ENCODE measurements around the gene SYNJ2. TPM values are rescaled to one million over a fixed set of nuclear protein-coding genes. Genes with fewer than 3 reads are reported as not detected.

SYNJ2 gene
- polyA plus RNA-seq, 2 donors: 5.7 to 8.1 TPM

DNA sequence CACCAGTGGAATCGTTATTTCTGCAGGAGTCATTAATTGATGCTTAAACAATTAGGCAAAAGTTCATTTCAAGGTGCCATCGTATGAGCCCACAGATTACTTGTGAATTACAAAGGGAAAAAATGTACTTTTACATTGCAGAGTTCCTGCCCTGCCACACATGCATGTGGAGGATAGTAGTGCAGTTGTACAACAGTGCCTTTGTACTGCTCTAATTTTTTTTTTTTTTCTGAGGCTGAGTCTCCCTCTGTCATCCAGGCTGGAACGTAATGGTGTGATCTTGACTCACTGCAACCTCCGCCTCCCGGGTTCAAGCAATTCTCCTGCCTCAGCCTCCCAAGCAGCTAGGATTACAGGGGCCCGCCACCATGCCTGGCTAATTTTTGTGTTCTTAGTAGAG lies 26.0 kb upstream of the SYNJ2 start:
- H3K9me3 ChIP-seq (ENCODE audit: control insufficient read depth in 2 of 2, insufficient read depth in 1 of 2, low read depth in 1 of 2, low read length in 1 of 2): no peaks in the 10 kb centered on the region
- no peaks in the 10 kb centered on the region for H3K36me3 ChIP-seq (ENCODE audit: control insufficient read depth in 2 of 2, insufficient read depth in 2 of 2, low read length in 1 of 2)
- H3K4me3 ChIP-seq (ENCODE audit: low read depth in 1 of 2, low read length in 2 of 2): no peak overlapping the region
- H3K27me3 ChIP-seq (ENCODE audit: control insufficient read depth in 1 of 2, insufficient read depth in 2 of 2, low read length in 2 of 2): no peaks in the 10 kb centered on the region
- H3K4me1 ChIP-seq (ENCODE audit: control insufficient read depth in 2 of 2, insufficient read depth in 2 of 2, low read length in 1 of 2): peaks cover 0 to 6% of the 10 kb centered on the region in 2 donors
- H3K27ac ChIP-seq (ENCODE audit: low read depth in 2 of 2, low read length in 1 of 2): no peak overlapping the region
- 89 to 94% methylated on average over 6 of the region's 6 CpGs for WGBS, 2 donors

DNA sequence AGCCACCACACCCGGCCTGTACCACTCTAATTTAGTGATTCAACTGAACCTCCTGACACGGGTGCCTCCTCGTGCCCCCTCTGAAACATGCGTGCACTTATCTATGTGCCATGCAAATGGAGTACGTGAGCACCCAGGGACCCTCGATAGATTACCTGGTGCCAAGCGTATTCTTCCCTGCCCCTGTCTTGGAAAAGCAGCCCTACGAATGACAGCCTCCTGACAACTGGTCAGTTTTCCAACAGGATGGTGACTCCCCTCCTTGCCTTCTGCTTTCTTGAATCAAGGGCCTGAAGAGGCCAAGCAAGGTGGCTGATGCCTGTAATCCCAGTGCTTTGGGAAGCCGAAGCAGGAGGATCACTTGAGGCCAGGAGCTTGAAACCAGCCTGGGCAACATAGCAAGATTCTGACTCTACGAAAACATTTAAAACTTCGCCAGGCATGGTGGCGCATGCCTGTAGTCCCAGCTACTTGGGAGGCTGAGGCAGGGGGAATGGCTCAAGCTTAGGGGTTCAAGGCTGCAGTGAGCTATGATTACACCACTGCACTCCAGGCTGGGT lies 25.4 kb upstream of the SYNJ2 start:
- Histone ChIP-seq H3K4me3 (ENCODE audit: low read depth in 1 of 2, low read length in 2 of 2) (no peak overlapping the region), H3K36me3 (ENCODE audit: control insufficient read depth in 2 of 2, insufficient read depth in 2 of 2, low read length in 1 of 2) (no peaks in the 10 kb centered on the region), H3K27me3 (ENCODE audit: control insufficient read depth in 1 of 2, insufficient read depth in 2 of 2, low read length in 2 of 2) (no peaks in the 10 kb centered on the region), H3K4me1 (ENCODE audit: control insufficient read depth in 2 of 2, insufficient read depth in 2 of 2, low read length in 1 of 2) (peaks cover 0 to 10% of the 10 kb centered on the region in 2 donors), H3K27ac (ENCODE audit: low read depth in 2 of 2, low read length in 1 of 2) (no peak overlapping the region), H3K9me3 (ENCODE audit: control insufficient read depth in 2 of 2, insufficient read depth in 1 of 2, low read depth in 1 of 2, low read length in 1 of 2) (no peaks in the 10 kb centered on the region)
- 89 to 98% methylated on average over 12 of the region's 12 CpGs for WGBS, 2 donors

DNA sequence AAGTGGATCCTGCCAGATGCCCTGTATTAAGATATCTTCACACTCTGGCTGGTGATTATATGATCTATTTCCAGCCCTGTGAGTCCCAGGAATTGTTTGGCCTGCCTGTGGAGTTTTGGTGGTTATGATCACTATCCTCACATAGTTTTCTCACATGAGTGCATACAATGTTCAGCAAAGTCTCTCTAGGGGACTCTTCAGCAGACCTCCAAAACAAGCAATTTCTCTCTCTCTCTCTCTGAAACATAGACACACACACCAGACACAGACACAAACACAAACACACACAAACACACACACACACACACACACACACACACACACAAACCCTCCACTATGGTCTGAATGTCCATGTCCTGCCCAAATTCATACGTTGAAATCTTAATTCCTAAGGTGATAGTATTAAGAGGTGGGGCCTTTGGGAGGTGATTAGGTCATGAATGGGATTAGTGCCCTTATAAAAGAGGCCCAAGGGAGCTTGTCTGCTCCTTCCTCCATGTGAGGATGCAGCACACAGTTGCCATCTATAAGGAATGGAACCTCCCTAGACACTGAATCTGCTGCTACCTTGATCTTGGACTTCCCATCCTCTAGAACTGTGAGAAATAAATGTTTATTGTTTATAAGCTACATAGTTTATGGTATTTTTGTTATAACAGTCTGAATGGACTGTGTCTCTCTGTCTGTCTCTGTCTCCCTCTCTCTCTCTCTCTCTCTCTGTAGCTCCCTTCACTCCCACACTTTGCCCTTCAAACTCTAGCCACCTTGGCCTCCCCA lies 22.0 kb upstream of the SYNJ2 start:
- Histone ChIP-seq H3K27ac (ENCODE audit: low read depth in 2 of 2, low read length in 1 of 2) (no peak overlapping the region), H3K4me1 (ENCODE audit: control insufficient read depth in 2 of 2, insufficient read depth in 2 of 2, low read length in 1 of 2) (peaks cover 0 to 9% of the 10 kb centered on the region in 2 donors), H3K36me3 (ENCODE audit: control insufficient read depth in 2 of 2, insufficient read depth in 2 of 2, low read length in 1 of 2) (no peaks in the 10 kb centered on the region), H3K27me3 (ENCODE audit: control insufficient read depth in 1 of 2, insufficient read depth in 2 of 2, low read length in 2 of 2) (no peaks in the 10 kb centered on the region), H3K9me3 (ENCODE audit: control insufficient read depth in 2 of 2, insufficient read depth in 1 of 2, low read depth in 1 of 2, low read length in 1 of 2) (no peaks in the 10 kb centered on the region), H3K4me3 (ENCODE audit: low read depth in 1 of 2, low read length in 2 of 2) (no peak overlapping the region)
- WGBS, 2 donors: 89 to 90% methylated on average over 1 of the region's 1 CpG

DNA sequence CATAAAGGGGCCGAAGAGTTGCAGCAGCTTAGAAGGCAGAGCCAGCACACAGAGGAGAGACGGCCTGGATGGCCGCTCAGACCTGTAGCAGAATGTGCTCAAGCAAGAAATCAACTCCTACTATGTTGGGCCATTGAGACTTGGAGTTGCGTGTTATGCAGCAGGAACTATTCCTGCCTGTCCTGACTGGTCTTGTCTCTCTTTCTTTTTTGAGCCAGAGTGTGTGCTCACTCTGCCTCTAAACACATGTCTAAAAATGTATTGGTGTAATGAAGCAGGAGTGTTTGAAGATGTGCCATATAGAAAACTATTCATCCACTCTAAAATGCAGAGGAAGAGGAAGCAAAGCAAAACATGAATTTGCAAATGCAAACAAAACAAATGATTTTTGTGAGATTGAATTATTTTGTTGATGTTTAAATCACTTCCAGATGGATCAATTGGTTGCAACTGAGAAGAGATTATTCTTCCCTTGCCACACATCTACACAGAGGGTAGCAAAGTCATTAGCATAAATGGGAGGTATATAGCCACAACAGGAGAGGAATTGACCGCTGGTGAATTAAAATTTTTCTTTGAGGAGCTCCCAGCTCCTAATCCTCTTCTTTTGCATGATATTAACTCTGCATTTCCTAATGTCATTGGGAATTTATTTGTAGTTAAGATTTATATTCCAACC lies 20.4 kb upstream of the SYNJ2 start:
- Histone ChIP-seq H3K9me3 (ENCODE audit: control insufficient read depth in 2 of 2, insufficient read depth in 1 of 2, low read depth in 1 of 2, low read length in 1 of 2) (no peaks in the 10 kb centered on the region), H3K4me1 (ENCODE audit: control insufficient read depth in 2 of 2, insufficient read depth in 2 of 2, low read length in 1 of 2) (peaks cover 0 to 8% of the 10 kb centered on the region in 2 donors), H3K4me3 (ENCODE audit: low read depth in 1 of 2, low read length in 2 of 2) (no peak overlapping the region), H3K27ac (ENCODE audit: low read depth in 2 of 2, low read length in 1 of 2) (peak overlapping the region in 1 of 2 donors; percentile 22), H3K36me3 (ENCODE audit: control insufficient read depth in 2 of 2, insufficient read depth in 2 of 2, low read length in 1 of 2) (no peaks in the 10 kb centered on the region), H3K27me3 (ENCODE audit: control insufficient read depth in 1 of 2, insufficient read depth in 2 of 2, low read length in 2 of 2) (no peaks in the 10 kb centered on the region)
- WGBS, 2 donors: 64 to 81% methylated on average over 5 of the region's 5 CpGs

DNA sequence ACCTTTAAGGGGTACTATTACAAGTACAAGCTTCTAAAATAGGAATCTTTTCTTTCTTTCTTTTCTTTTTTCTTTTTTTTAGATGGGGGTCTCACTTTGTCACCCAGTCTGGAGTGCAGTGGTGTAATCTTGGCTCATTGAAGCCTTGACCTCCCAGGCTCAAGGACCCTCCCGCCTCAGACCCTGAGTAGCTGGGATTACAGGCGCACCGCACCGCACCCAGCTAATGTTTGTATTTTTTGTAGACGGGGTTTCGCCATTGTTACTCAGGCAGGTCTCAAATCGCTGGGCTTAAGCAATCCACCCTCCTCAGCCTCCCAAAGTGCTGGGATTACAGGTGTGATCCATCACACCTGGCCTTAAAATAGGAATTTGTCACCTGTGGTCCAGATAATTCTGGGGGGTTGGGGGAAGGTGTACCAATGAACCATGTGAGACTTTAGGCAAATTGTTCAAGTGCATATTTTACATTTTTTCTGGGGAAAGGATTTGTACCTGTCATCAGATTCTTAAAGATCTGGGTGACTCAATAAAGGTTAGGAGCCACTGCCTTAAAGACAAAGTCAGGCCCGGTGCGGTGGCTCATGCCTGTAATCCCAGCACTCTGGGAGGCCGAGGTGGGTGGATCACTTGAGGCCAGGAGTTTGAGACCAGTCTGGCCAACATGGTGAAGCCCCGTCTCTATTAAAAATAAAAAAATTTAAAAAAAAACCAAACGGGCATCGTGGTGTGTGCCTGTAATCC lies 19.7 kb upstream of the SYNJ2 start:
- WGBS, 2 donors: 71 to 72% methylated on average over 13 of the region's 13 CpGs
- Histone ChIP-seq H3K36me3 (ENCODE audit: control insufficient read depth in 2 of 2, insufficient read depth in 2 of 2, low read length in 1 of 2) (no peaks in the 10 kb centered on the region), H3K4me3 (ENCODE audit: low read depth in 1 of 2, low read length in 2 of 2) (no peak overlapping the region), H3K4me1 (ENCODE audit: control insufficient read depth in 2 of 2, insufficient read depth in 2 of 2, low read length in 1 of 2) (peaks cover 0 to 8% of the 10 kb centered on the region in 2 donors), H3K9me3 (ENCODE audit: control insufficient read depth in 2 of 2, insufficient read depth in 1 of 2, low read depth in 1 of 2, low read length in 1 of 2) (no peaks in the 10 kb centered on the region), H3K27me3 (ENCODE audit: control insufficient read depth in 1 of 2, insufficient read depth in 2 of 2, low read length in 2 of 2) (no peaks in the 10 kb centered on the region), H3K27ac (ENCODE audit: low read depth in 2 of 2, low read length in 1 of 2) (no peak overlapping the region)

DNA sequence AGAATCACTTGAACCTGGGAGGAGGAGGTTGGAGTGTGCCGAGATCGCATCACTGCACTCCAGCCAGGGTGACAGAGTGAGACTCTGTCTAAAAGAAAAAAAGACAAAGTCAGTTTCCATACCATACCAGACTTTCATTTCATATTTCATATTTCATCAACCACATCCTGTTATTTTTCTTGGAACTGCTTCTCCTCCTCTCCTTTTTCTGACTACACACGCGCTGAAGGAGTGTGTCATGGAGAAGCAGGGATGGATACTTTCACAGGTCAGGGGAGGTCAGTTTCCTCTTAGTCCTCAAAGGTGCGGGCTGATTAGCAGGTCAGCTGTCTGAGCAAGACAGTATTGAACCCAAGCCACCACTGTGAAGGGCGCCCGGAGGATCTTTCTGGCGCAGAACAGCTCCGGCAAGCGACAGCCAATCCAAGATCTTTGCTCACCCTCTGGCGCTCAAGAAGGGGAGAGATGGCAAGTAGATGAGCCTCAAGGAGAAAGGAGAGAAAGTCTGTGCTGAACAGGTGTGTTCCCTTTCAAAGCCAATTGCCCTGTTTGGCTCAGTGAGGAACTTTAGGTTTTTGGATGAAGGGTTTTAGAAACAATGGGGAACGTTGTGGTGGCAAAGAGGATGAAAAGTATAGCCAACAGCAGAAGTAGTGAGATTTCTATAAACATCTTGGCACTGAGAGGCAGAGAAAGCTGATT lies 18.9 kb upstream of the SYNJ2 start:
- WGBS, 2 donors: 58 to 61% methylated on average over 12 of the region's 12 CpGs
- Histone ChIP-seq H3K4me1 (ENCODE audit: control insufficient read depth in 2 of 2, insufficient read depth in 2 of 2, low read length in 1 of 2) (peaks cover 0 to 8% of the 10 kb centered on the region in 2 donors), H3K27me3 (ENCODE audit: control insufficient read depth in 1 of 2, insufficient read depth in 2 of 2, low read length in 2 of 2) (no peaks in the 10 kb centered on the region), H3K4me3 (ENCODE audit: low read depth in 1 of 2, low read length in 2 of 2) (no peak overlapping the region), H3K27ac (ENCODE audit: low read depth in 2 of 2, low read length in 1 of 2) (peak overlapping the region in 1 of 2 donors; percentile 13), H3K9me3 (ENCODE audit: control insufficient read depth in 2 of 2, insufficient read depth in 1 of 2, low read depth in 1 of 2, low read length in 1 of 2) (no peaks in the 10 kb centered on the region), H3K36me3 (ENCODE audit: control insufficient read depth in 2 of 2, insufficient read depth in 2 of 2, low read length in 1 of 2) (no peaks in the 10 kb centered on the region)

DNA sequence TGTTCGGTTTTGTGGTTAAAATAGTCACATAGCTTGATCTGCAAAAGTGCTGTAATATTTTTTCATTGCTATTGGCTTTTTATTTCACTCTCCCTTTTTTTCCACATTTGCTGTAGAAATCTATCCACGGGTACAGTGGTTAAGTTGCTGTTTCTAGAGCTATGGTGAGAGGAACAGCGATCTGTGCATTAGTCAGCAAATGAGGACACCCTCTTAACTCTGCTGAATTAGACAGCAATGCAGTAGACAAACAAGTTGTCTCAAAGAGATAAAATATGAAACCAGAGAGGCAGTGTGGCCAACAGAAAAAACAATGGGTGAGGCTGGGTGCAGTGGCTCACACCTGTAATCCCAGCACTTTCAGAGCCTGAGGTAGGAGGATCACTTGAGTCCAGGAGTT lies 17.6 kb upstream of the SYNJ2 start:
- H3K27ac ChIP-seq (ENCODE audit: low read depth in 2 of 2, low read length in 1 of 2): no peak overlapping the region
- H3K27me3 ChIP-seq (ENCODE audit: control insufficient read depth in 1 of 2, insufficient read depth in 2 of 2, low read length in 2 of 2): no peaks in the 10 kb centered on the region
- WGBS, 2 donors: 74 to 78% methylated on average over 3 of the region's 3 CpGs
- no peaks in the 10 kb centered on the region for H3K36me3 ChIP-seq (ENCODE audit: control insufficient read depth in 2 of 2, insufficient read depth in 2 of 2, low read length in 1 of 2)
- peaks cover 0 to 8% of the 10 kb centered on the region in 2 donors for H3K4me1 ChIP-seq (ENCODE audit: control insufficient read depth in 2 of 2, insufficient read depth in 2 of 2, low read length in 1 of 2)
- no peak overlapping the region for H3K4me3 ChIP-seq (ENCODE audit: low read depth in 1 of 2, low read length in 2 of 2)
- H3K9me3 ChIP-seq (ENCODE audit: control insufficient read depth in 2 of 2, insufficient read depth in 1 of 2, low read depth in 1 of 2, low read length in 1 of 2): no peaks in the 10 kb centered on the region

- H3K4me3 ChIP-seq (ENCODE audit: low read depth in 1 of 2, low read length in 2 of 2): no peak overlapping the region
- H3K36me3 ChIP-seq (ENCODE audit: control insufficient read depth in 2 of 2, insufficient read depth in 2 of 2, low read length in 1 of 2): no peaks in the 10 kb centered on the region
- H3K27me3 ChIP-seq (ENCODE audit: control insufficient read depth in 1 of 2, insufficient read depth in 2 of 2, low read length in 2 of 2): no peaks in the 10 kb centered on the region
- H3K27ac ChIP-seq (ENCODE audit: low read depth in 2 of 2, low read length in 1 of 2): no peak overlapping the region
- no peaks in the 10 kb centered on the region for H3K9me3 ChIP-seq (ENCODE audit: control insufficient read depth in 2 of 2, insufficient read depth in 1 of 2, low read depth in 1 of 2, low read length in 1 of 2)
- peaks cover 0 to 8% of the 10 kb centered on the region in 2 donors for H3K4me1 ChIP-seq (ENCODE audit: control insufficient read depth in 2 of 2, insufficient read depth in 2 of 2, low read length in 1 of 2)
- WGBS, 2 donors: 96 to 97% methylated on average over 3 of the region's 3 CpGs
Measured at GRCh38 chr6:157965387-157965786, 16.3 kb upstream of the SYNJ2 start.

DNA sequence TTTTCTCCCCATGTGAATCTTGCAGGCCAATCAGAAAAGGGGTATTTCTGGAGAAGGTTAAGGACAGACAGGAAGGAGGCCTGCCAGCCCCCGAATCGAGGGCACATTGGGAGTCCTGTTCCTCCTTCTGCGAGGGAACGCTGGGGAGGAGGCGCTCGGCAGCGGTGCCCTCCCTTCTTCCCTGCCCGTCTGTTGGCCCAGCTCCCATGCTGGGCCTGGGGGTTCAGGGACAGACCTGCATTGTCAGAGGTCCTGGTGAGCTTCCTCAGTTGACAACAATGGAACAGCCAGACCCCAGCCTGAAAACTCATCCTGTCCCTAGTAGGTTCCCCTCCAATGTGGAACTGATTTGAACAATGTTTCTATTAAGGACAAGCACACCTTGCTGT lies 15.1 kb upstream of the SYNJ2 start:
- 81 to 82% methylated on average over 8 of the region's 8 CpGs for WGBS, 2 donors
- H3K4me1 ChIP-seq (ENCODE audit: control insufficient read depth in 2 of 2, insufficient read depth in 2 of 2, low read length in 1 of 2): peaks cover 0 to 3% of the 10 kb centered on the region in 2 donors
- no peaks in the 10 kb centered on the region for H3K36me3 ChIP-seq (ENCODE audit: control insufficient read depth in 2 of 2, insufficient read depth in 2 of 2, low read length in 1 of 2)
- H3K9me3 ChIP-seq (ENCODE audit: control insufficient read depth in 2 of 2, insufficient read depth in 1 of 2, low read depth in 1 of 2, low read length in 1 of 2): no peaks in the 10 kb centered on the region
- H3K4me3 ChIP-seq (ENCODE audit: low read depth in 1 of 2, low read length in 2 of 2): no peak overlapping the region
- H3K27me3 ChIP-seq (ENCODE audit: control insufficient read depth in 1 of 2, insufficient read depth in 2 of 2, low read length in 2 of 2): no peaks in the 10 kb centered on the region
- no peak overlapping the region for H3K27ac ChIP-seq (ENCODE audit: low read depth in 2 of 2, low read length in 1 of 2)
